SU-DHL-6 (cell line): ENCODE data around the gene C3.

Source experiments
- H2AFZ ChIP-seq: fragments of 200-600 bp; sonication (generic); 2 replicates; pipeline ENCODE4 v1.6.1; 2014; ENCODE audit warnings: low read depth, mild to moderate bottlenecking, moderate library complexity, mixed read lengths, antibody characterized with exemption, low read length; ENCODE audit not compliant: severe bottlenecking
- H3F3A ChIP-seq: fragments of 200-600 bp; shearing (Covaris generic); 2 replicates; pipeline ENCODE4 v1.6.0; 2016; ENCODE audit warnings: antibody characterized with exemption, mild to moderate bottlenecking; ENCODE audit not compliant: insufficient read depth
- H3K27ac ChIP-seq: fragments of 200-600 bp; sonication (generic); 2 replicates; pipeline ENCODE4 v1.5.1; 2016; ENCODE audit warnings: low read depth, mild to moderate bottlenecking, low read length, moderate library complexity, mixed read lengths
- H3K27me3 ChIP-seq: fragments of 200-600 bp; sonication (generic), shearing (Covaris generic); 2 replicates; pipeline ENCODE4 v1.6.0; 2014; ENCODE audit warnings: mild to moderate bottlenecking, low read length
- H3K36me3 ChIP-seq: fragments of 200-600 bp; sonication (generic); 2 replicates; pipeline ENCODE4 v1.6.1; 2014; ENCODE audit warnings: mild to moderate bottlenecking, low read length, mixed read lengths
- H3K4me2 ChIP-seq: fragments of 300-600, 200-600 bp; shearing (Covaris generic), sonication (generic); 2 replicates; pipeline ENCODE4 v1.6.0; 2014; ENCODE audit warnings: low read length, low read depth, mild to moderate bottlenecking; ENCODE audit not compliant: poor library complexity, severe bottlenecking
- H3K4me3 ChIP-seq: fragments of 200-600 bp; sonication (generic); 2 replicates; pipeline ENCODE4 v1.5.1; 2014; ENCODE audit warnings: antibody characterized with exemption, low read length, mild to moderate bottlenecking, mixed read lengths; ENCODE audit not compliant: insufficient read depth, poor library complexity, severe bottlenecking
- H3K79me2 ChIP-seq: fragments of 200-600 bp; sonication (generic); 2 replicates; pipeline ENCODE4 v1.6.1; 2014; ENCODE audit warnings: mild to moderate bottlenecking, low read length, moderate library complexity; ENCODE audit not compliant: insufficient read depth
- H3K9ac ChIP-seq: fragments of 200-600 bp; sonication (generic); 2 replicates; pipeline ENCODE4 v1.7.0; 2014; ENCODE audit warnings: mild to moderate bottlenecking, low read length
- H3K9me2 ChIP-seq: fragments of 200-600 bp; sonication (generic); replicated peaks from 2 replicates; pipeline ENCODE4 v1.6.1; 2014; ENCODE audit warnings: low read length; ENCODE audit not compliant: insufficient read depth
- H3K9me3 ChIP-seq: fragments of 200-600 bp; sonication (generic); 2 replicates; pipeline ENCODE4 v1.6.1; 2014; ENCODE audit warnings: low read length, mixed read lengths; ENCODE audit not compliant: insufficient read depth
- H4K20me1 ChIP-seq: fragments of 200-600 bp; sonication (generic); 2 replicates; pipeline ENCODE4 v1.6.1; 2014; ENCODE audit warnings: low read depth, mild to moderate bottlenecking, antibody characterized with exemption, low read length, moderate library complexity, mixed read lengths
- EZH2phosphoT487 ChIP-seq: fragments of 200-600 bp; sonication (generic), shearing (Covaris generic); conservative IDR thresholded peaks from 2 replicates; pipeline ENCODE4 v1.6.1; 2018; ENCODE audit warnings: mild to moderate bottlenecking, antibody characterized with exemption, low read length, moderate library complexity, mixed read lengths
- TF ChIP-seq, protein P1 (sequence below): fragments of 200-600 bp; sonication (generic); IDR thresholded peaks from one replicate; pipeline ENCODE4 v1.5.1; 2017; ENCODE audit warnings: antibody characterized with exemption, mild to moderate bottlenecking, low read length, moderate library complexity; ENCODE audit not compliant: insufficient read depth, poor library complexity, severe bottlenecking

Gene C3

DNA sequence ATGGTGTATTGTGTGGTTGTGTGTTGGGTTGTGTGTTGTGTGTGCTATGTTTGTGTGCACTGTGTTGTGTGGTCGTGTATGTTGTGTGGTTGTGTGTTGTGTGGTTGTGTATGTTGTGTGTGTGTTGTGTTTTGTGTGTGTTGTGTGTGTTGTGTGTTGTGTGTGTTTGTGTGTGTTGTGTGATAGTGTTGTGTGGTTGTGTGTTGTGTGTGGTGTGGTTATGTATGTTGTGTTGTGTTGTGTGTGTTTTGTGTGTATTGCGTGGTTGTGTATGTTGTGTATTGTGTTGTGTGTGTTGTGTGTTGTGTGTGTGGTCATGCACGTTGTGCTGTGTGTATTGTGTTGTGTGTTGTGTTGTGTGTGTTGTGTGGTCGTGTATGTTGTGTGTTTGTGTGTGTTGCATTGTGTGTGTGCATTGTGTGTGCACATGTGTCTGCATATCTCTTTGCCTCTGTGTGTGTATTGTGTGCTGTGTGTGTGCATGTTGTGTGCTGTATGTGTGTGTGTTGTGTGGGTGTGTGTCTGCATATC lies 2.9 kb downstream of the C3 start:
- TF ChIP-seq EZH2phosphoT487: no peak
- TF ChIP-seq, protein P1, sequence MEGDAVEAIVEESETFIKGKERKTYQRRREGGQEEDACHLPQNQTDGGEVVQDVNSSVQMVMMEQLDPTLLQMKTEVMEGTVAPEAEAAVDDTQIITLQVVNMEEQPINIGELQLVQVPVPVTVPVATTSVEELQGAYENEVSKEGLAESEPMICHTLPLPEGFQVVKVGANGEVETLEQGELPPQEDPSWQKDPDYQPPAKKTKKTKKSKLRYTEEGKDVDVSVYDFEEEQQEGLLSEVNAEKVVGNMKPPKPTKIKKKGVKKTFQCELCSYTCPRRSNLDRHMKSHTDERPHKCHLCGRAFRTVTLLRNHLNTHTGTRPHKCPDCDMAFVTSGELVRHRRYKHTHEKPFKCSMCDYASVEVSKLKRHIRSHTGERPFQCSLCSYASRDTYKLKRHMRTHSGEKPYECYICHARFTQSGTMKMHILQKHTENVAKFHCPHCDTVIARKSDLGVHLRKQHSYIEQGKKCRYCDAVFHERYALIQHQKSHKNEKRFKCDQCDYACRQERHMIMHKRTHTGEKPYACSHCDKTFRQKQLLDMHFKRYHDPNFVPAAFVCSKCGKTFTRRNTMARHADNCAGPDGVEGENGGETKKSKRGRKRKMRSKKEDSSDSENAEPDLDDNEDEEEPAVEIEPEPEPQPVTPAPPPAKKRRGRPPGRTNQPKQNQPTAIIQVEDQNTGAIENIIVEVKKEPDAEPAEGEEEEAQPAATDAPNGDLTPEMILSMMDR: no peak
- Histone ChIP-seq H3K27ac (no peak overlapping the region), H3K27me3 (no peaks in the 10 kb centered on the region), H2AFZ (no peak overlapping the region), H3K9me3 (no peaks in the 10 kb centered on the region), H3K4me3 (no peak overlapping the region), H3K4me2 (no peak overlapping the region), H3K36me3 (no peaks in the 10 kb centered on the region), H3K9me2 (no peaks in the 10 kb centered on the region), H4K20me1 (no peaks in the 10 kb centered on the region), H3F3A (0 out of 2 replicates have a peak, but pooled peaks cover 4% of the 10 kb centered on the region), H3K79me2 (no peaks in the 10 kb centered on the region), H3K9ac (no peak overlapping the region)

DNA sequence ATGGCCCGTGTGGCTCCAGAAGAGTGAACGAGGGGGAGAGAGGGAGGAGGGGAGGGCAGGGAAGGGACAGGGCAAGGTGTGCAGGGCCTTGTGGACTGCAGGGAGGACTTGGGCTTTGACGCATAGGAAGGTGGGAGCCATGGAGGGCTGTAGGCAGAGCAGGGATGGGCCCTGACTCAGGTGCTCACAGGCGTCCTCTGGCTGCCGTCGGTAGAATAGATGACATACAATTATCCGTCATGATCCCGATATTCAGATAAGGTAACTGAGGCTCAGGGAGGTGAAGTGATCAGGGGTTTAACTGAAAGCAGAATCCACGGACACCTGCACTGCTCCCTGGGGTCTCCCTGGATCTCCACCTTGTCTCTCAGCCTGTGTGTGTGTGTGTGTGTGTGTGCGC lies 3.4 kb downstream of the C3 start:
- H2AFZ ChIP-seq: no peak overlapping the region
- H3K9me2 ChIP-seq: no peaks in the 10 kb centered on the region
- H3K27ac ChIP-seq: no peak overlapping the region
- H3K4me2 ChIP-seq: no peak overlapping the region
- H3K79me2 ChIP-seq: no peaks in the 10 kb centered on the region
- no peaks in the 10 kb centered on the region for H3K9me3 ChIP-seq
- H3F3A ChIP-seq: 0 out of 2 replicates have a peak, but pooled peaks cover 4% of the 10 kb centered on the region
- H3K27me3 ChIP-seq: no peaks in the 10 kb centered on the region
- H3K4me3 ChIP-seq: no peak overlapping the region
- H4K20me1 ChIP-seq: no peaks in the 10 kb centered on the region
- no peak overlapping the region for H3K9ac ChIP-seq
- TF ChIP-seq, protein P1: no peak
- no peaks in the 10 kb centered on the region for H3K36me3 ChIP-seq

DNA sequence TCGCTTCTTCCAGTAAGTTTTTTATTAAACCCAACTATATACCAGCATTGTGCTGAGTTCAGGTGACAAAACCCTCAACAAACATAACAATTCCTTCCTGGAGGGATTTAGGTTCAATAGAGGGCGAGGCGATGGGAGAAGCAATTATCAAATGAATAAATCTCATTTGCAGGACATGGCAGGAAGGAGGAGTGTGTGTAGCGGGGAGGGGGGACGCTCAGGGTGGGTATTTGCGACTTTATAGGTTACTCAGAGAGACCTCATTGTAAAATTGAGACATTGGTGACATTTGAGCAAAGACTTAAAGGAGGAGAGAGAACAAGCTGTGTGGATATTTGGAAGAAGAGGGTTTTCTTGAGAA lies 3.9 kb downstream of the C3 start:
- Histone ChIP-seq H3K9ac (no peak overlapping the region), H3K4me3 (no peak overlapping the region), H3K36me3 (no peaks in the 10 kb centered on the region), H4K20me1 (no peaks in the 10 kb centered on the region), H3K79me2 (no peaks in the 10 kb centered on the region), H3K4me2 (no peak overlapping the region), H3K27ac (no peak overlapping the region), H3K9me3 (no peaks in the 10 kb centered on the region), H3F3A (0 out of 2 replicates have a peak, but pooled peaks cover 4% of the 10 kb centered on the region), H3K9me2 (no peaks in the 10 kb centered on the region), H2AFZ (no peak overlapping the region), H3K27me3 (no peaks in the 10 kb centered on the region)
- TF ChIP-seq EZH2phosphoT487: no peak
- TF ChIP-seq, protein P1: no peak
